Measurements from ENCODE around the gene HTR3E.

DNA sequence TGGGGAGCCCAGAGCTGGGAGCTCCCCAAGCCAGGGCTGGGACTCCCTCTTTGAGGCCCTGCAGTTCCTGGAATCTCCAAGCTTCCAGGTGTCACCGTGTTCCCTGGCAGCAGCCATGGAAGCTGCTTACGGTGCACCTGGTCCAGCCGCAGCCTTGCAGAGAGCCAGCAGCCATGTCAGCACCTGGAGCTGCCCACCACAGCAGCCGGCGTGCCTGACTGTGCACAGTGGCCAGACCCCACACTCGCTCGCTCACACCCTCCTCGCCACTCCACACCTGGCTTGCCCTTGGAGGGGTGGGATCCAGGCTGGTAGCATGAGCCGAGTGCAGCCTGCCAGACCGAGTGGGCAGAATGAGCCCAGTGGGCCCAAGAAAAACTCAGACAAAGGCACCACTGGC, 14.8 kb upstream of the HTR3E start:
- TF ChIP-seq CTCF (IDR thresholded peaks at IDR 0.05; ENCODE audit: borderline replicate concordance, extremely low read depth, low read length, poor library complexity, severe bottlenecking) (no peak), EZH2 (IDR thresholded peaks at IDR 0.05; ENCODE audit: borderline replicate concordance, low read depth, low read length, severe bottlenecking) (no peak)
